HG02885 (cell line): ENCODE results near the gene KRTAP1-1.
"Not testable (repeated sequence)": the region's sequence is repeated elsewhere in the genome, so short reads cannot be mapped to it uniquely, and the experiment has no call there.

ENCODE experiments used
- ATAC-seq: cut with Tn5 transposase; IDR thresholded peaks from one replicate; pipeline ENCODE4 v1.9.1; 2021; ENCODE audit warnings: mild to moderate bottlenecking; ENCODE audit not compliant: unreplicated experiment, poor library complexity

The KRTAP1-1 gene, protein sequence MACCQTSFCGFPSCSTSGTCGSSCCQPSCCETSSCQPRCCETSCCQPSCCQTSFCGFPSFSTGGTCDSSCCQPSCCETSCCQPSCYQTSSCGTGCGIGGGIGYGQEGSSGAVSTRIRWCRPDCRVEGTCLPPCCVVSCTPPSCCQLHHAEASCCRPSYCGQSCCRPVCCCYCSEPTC

DNA sequence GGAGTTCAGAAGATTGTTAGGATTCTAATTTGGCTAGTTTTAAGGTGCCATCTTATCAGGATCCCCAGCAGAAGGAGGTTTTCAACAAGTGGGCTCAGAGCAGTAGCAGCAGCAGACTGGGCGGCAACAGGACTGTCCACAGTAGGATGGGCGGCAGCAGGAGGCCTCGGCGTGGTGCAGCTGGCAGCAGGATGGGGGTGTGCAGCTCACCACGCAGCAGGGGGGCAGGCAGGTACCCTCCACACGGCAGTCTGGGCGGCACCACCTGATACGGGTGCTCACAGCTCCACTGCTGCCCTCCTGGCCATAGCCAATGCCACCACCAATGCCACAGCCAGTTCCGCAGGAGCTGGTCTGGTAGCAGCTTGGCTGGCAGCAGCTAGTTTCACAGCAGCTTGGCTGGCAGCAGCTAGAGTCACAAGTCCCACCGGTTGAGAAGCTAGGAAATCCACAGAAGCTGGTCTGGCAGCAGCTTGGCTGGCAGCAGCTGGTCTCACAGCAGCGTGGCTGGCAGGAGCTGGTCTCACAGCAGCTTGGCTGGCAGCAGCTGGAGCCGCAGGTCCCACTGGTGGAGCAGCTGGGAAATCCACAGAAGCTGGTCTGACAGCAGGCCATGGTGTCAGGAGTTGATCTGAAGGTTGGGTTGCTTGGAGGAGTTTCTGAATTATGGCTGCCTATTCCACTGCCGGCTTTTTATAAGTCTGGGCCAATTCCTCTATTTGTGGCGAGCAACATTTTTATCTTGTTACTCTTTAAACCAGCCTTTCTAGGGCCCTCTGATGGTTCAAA lies at the start of gene KRTAP1-1:
KRTAP1-1 (minus strand) TSS at position 668 of the 789 bp plus-strand sequence; CDS start at position 615, 53 bp downstream.
- ATAC-seq, result not testable (repeated sequence)

DNA sequence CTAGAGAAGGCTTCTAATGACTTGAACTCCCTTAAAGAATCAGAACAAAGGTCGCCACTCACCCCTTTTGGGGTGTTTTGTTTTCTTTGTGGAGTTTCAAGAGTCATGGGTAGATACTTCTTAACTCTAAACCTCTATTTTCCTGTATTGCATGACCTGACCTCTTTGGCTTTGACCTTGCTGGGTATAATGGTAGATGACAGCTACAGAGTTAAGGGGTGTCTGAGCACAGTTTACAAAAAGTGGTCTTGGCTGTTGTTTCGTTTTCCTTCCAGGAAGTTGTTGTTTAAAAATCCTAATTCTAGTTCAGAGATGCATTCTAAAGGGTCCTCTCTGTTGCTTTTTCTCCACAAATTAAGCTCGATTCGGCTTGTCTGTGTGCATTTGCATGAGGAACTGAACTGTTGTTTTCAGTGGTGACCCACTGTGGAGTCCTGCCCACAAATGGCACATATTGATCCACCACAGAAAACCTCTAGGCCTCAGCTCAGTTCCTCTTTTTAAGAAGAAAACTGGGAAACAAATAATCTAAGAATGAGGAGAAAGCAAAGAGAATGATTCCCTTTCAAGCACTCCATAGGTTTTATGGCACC lies 47.6 kb upstream of the KRTAP1-1 start:
- not testable (repeated sequence) for ATAC-seq

DNA sequence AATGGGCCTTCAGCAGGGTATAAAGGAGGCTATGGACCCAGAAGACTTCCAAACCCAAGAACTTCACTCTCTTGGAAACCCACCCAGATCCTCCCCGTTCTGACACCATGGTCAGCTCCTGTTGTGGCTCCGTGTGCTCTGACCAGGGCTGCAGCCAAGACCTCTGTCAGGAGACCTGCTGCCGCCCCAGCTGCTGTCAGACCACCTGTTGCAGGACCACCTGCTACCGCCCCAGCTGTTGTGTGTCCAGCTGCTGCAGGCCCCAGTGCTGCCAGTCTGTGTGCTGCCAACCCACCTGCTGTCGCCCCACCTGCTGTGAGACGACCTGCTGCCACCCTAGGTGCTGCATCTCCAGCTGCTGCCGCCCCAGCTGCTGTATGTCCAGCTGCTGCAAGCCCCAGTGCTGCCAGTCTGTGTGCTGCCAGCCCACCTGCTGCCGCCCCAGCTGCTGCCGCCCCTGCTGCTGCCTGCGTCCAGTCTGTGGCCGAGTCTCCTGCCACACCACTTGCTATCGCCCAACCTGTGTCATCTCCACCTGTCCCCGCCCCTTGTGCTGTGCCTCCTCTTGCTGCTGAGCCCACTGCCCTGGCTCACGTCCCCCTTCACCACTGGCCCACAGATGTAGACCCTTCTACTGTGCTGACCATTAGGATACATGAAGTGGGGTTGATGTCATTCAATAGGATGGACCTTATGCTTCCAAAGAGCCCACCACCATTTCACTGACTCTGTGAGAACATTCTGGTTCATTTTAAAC lies 43.0 kb upstream of the KRTAP1-1 start, which contains the start of gene KRTAP4-7:
KRTAP4-7 (plus strand) TSS at position 51 of the 757 bp plus-strand sequence; CDS start at position 108, 57 bp downstream.
- ATAC-seq, result not testable (repeated sequence)

DNA sequence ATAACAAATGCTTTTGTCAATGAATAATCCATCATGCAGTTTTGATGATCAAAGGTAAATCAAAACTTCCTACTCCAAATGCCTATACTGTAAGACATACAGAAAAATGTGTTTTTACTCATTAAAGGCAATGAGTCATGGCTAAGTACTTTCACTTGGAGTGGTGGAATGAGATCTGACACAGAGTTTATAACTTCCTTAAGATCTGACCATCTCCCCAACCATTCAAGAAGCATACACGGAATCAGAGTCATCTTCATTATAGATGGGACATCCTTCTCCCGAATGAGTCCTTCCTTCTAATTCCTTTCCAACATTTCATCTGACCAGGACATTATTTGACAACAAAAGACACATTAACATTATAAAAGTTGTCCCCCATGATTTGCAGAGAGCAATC lies 42.2 kb upstream of the KRTAP1-1 start:
- ATAC-seq, result not testable (repeated sequence)

DNA sequence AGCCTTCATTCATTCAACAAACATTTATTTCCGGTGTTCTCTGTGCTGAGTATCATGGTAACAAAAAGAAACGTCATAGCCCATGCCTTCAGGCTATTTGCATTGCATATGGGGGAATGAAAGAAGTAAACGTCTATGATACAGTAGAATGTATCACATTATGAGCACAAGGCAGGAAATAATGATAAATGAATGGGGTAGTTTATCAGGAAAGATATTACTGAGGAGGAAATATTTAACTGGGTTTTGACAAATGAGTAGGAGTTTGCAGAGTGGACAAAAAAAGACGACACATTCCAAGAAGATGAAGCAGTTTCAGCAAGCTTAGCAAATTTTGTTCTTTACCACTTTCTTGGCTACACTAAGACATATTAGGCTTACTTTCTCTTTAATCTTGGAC lies 41.4 kb upstream of the KRTAP1-1 start:
- no peak for ATAC-seq

DNA sequence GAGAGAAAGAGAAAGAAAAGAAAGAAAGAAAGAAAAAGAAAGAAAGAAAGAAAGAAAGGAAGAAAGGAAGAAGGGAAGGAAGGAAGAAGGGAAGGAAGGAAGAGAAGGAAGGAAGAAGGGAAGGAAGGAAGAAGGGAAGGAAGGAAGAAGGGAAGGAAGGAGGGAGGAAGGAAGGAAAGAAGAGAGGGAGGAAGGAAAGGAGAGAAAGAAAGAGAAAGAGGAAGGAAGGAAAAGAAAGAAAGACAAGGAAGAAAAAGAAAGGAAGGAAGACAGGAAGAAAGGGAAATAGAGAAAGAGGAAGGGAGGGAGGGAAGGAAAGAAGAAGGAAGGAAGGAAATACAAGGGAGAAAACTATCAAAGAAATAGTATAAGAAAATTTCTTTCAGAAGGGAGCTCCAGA lies 35.5 kb upstream of the KRTAP1-1 start:
- no peak for ATAC-seq

DNA sequence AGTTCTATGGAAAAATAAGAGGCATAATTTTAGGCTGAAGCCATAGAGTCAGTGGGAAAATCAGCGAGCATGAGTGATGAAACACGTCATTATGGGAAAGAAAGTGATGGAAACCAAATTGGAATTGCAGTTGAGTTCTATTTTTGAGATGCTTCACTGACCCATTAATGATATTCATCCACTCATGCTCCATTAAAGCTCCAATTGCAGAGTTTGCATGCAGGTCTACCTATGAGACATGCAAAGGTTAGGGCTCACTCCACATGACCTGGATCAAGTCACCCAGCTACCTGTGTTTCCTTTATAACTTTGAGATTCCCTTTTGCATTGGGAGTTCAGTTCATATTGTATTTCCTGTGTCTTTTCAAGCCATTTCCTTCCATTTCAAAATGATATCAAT lies 32.4 kb upstream of the KRTAP1-1 start:
- ATAC-seq, result no peak

DNA sequence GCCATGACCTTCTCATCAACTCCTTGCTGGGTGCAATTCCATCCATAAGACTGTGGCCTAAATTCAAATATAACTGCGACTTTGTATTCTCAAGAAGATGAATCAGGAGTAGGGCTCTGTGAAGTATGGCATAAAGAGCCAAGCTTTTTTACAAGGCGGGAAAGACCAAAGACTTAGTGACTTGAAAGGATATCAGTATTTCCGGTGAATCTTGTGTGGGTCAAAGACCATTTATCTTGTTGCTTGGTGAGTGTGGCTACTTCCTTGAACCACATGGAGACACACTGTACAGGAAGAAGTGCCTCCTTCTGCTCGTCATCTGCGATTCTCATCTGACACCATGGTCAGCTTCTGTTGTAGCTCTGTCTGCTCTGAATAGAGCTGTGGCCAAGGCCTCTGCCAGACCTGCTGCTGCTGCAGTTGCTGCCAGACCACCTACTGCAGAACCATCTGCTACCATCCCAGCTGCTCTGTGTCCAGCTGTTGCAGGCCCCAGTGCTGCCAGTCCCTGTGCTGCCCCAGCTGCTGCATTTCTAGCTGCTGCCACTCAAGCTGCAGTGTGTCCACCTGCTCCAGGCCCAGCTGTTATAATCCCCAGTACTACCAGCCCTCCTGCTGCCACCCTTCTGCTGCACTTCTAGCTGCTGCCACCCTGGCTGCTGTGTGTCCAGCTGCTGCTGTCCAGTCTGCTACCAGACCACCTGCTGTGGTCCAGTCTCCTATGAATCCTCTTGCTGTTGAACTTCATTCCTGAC lies 30.5 kb upstream of the KRTAP1-1 start:
- ATAC-seq, result no peak

DNA sequence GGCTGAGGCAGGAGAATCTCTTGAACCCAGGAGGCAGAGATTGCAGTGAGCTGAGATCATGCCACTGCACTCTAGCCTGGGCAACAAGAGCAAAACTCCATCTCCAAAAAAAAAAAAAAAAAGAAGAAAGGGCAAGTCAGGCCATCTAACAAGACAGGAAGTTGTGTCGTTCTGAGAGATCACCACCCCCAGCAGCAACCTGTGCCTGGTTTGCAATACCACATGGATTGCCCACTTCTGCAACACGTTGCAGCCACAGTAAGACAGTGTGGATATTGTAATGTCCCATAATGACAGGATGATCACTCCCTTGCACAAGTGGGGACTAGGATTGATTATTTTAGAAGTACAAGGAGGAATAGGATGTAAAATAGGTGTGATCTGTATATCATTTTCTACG lies 27.8 kb upstream of the KRTAP1-1 start:
- ATAC-seq, result no peak

DNA sequence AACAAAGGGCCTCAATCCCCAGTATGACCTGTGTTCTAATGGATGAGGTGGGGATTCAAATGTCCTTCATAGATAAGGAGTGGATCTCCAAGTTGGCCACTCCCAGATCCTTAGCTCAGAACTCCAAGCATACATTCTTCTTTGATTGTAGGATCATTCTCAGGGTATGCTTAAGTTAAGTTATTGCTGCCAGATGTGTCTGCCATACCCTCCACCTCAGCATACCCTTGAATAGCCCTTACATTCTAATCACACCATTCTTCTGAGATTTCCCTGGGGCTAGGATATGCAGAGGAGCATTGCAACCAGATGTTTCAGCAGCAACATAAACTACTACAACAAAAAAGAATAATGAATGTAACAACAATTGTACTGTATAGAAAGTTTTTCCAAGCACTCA lies 26.0 kb upstream of the KRTAP1-1 start:
- no peak for ATAC-seq

DNA sequence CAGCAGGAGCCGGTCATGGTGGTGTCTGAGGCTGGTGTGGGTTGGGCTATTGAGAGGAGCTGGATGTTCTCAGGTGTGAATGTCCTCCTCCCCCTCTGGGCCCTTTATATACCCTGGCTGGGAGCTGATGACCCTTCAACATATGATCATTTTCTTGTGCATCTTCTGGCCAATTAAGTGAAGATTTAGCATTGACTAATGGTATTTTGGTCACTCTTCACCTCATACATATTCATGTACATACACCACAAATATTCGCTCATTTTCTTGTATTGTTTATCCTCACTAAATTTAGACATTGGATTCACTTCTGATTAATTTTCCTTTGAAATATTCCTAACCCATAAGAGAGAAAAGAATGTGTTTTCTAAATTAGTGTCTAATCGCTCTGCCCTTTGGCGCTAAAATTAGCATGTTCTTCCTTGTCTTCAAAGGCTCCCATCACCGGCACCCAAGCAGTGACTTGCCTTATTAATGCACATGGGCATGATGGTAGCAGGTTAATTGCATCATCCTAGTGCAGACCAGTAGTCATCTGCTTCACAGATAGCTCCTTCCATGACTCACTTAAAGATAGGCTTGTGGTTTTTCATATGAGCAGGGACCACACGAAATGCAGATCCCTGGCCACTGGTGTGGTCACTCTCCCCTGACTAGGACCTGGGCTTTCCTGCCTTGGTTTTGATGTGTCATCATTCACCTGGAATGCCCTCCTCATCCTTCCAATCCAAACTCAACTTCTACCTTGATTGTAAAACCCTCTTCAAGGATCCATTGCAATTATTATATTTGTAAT lies 24.8 kb upstream of the KRTAP1-1 start, which contains the start of gene KRTAP2-4:
KRTAP2-4 (minus strand) TSS at position 51 of the 796 bp plus-strand sequence; CDS start at position 17, 34 bp downstream.
- ATAC-seq, result no peak

DNA sequence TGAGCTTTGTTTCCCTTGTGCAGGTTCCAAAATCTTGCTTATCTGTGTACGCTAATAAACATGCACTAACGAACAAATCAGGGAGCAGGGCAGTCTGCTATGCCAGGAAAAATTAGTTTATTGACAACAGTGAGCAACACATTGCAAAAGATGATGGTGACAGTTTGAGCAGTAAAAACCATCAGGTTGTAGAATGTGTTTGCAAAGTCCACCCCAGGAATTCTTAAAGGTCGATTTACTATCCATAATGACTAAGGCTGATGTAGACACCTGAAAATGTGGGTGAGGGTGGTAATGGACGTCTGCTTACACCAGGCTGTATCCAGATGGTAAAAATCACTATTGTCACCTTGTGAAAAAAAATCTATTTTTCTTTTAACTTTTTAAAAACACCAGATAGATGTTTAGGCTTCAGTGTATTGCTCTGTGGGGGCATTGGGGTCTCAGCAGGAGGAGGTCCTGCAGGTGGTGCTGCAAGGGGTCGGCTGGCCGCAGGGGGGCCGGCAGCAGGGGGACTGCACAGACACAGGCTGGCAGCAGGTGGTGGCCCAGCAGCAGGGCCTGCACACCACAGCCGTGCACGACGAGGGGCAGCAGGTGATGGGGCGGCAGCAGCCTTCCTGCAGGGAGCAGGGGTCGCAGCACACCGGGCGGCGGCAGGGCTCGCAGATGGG lies 23.9 kb upstream of the KRTAP1-1 start:
- ATAC-seq, result not testable (repeated sequence)

DNA sequence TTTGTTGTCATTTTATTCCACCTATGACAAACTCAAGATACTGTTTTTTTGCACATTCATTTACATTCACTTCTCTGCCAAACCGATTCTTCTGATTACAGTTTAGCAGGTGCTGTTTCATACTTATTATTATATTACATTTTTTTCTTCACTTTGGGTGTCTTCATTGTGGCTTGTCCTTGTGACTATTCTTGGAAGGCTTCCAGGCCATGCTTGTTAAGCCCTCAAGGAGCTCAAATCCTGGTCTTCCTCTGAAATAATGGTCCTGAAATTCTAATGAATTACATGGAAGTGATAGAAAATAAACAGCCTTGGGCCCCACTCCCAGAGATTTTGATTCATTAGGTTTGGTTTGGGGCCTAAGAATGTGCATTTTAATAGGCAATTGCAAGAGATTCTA lies 23.1 kb upstream of the KRTAP1-1 start:
- no peak for ATAC-seq

DNA sequence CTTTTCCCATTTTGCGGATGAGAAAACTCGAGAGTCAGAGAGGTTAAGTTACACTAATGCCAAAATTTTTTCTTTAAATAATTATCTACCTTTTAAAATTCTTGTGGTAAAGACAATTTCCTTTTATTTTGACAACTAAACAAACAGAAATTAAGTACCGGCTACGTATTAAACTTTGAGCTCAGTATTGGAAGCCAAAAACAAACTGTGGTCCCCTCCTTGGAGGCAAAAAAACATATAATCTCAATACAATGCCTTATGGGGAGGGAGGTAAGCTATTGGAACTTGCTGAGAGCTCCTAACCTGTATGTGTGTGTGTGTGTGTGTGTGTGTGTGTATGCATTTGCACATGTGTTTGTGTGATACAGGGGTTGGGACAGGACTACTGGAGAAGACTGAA lies 22.2 kb upstream of the KRTAP1-1 start:
- no peak for ATAC-seq

DNA sequence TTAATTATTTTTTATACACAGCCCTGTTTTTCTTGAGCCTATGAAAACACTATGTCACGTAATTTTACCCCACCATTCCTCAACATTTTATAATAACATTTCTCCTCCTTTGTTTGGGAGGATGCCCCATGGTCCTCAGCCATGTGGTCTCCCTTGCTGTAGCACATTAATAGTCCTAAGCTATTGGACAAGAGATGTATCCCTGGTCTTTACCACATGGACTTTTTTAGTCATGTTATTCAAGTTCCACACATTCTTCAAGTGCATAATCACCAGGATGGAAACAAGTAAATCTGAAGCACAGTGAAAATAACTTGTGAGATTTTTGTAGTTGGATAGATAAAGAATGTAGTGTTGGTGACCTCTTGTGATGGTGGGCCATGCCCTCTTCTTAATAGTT lies 20.7 kb upstream of the KRTAP1-1 start:
- no peak for ATAC-seq

DNA sequence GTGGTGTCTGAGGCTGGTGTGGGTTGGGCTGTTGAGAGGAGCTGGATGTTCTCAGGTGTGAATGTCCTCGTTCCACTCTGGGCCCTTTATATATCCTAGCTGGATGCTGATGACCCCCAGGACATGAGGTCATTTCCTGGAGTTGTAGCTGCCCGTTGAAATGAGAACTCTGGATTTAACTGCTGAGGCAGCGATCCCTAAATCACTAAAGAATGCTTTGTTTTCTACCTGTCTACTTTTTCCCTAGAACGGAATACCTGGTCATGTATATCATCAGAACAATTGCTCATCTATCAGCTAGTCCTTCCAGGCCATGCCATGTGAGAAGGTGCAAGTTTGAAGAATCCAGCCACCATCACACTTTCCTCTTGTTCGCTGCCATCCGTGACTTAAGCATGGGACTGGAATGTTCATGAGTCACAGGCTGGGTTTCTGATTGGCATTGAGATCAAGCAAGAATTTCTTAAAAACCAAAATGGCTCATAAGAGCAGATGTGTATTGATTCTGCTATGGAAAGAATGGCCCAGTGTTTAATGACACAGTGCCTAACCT lies 18.9 kb upstream of the KRTAP1-1 start, which contains the start of gene KRTAP2-3:
KRTAP2-3 (minus strand) TSS at position 63 of the 553 bp plus-strand sequence. CDS start 64 bp downstream, outside the sequence.
- no peak for ATAC-seq

DNA sequence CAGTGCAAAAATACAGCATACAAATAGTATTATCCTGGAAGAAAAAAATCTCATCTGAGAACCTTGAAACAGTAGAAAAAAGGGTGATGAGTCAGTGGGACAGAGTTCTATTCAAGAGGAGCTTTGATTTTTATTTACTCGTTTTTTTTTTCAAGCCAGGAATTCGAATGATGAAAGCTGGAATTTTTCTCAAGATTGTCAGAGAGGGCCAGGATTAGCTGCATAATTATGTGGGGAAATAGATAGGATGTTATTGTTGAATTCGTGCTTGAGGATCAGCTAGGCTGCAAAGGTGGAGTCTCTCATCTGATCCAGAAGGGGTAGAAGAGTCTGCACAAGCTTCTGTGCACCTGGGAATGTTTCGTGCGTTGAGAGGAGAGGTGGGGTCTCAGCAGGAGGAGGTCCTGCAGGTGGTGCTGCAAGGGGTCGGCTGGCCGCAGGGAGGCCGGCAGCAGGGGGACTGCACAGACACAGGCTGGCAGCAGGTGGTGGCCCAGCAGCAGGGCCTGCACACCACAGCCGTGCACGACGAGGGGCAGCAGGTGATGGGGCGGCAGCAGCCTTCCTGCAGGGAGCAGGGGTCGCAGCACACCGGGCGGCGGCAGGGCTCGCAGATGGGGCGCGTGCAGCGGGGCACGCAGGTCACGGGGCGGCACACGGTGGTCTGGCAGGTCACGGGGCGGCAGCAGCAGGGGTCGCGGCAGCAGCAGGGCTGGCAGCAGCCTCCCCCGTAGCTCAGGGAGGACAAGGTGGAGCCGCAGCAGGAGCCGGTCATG lies 18.2 kb upstream of the KRTAP1-1 start:
- ATAC-seq, result not testable (repeated sequence)
